A673 (cell line): ENCODE data around the gene PRRC2B.

Experiments
- EZH2 ChIP-seq: fragments of 200-600 bp; sonication (generic); IDR thresholded peaks from 2 replicates; pipeline ENCODE4 v1.6.1; 2017; ENCODE audit warnings: borderline replicate concordance, low read depth, mild to moderate bottlenecking, mixed read lengths, antibody characterized with exemption, low read length; ENCODE audit not compliant: poor library complexity, severe bottlenecking
- TF ChIP-seq, protein P1 (sequence below): fragments of 300-800, 200-600 bp; sonication (generic); conservative IDR thresholded peaks from 2 replicates; pipeline ENCODE4 v1.5.1; 2017; ENCODE audit warnings: low read depth, mild to moderate bottlenecking, antibody characterized with exemption, low read length, moderate library complexity, mixed read lengths

DNA sequence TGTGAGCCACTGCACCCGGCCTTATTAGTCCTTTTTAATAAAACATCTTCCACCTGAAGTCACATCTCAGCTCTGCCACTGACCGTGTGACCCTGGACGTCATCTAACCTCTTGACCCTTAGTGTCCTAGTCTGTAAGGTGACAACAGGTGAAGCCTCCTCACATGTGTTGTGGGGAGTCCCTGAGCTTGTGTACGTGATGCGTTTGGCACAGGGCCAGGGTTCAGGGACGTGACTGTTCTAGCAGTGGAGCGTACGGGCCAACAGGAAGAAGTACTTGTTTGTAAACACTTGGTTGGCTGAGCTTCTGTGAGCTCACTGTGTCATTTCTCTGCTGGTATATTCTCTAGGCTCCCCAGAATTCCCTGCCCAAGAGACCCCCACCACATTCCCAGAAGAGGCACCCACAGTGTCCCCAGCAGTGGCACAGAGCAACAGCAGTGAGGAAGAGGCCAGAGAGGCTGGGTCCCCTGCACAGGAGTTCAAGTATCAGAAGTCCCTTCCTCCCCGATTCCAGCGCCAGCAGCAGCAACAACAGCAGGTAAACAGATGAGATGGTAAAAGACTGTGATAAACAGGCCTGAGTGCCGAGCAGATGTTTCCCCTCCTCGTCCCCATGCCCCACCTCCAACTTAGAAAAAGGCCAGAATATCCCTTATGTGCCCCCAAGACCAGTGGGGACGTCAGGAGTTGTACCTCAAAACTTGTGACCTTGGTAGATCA lies 73.5 kb downstream of the PRRC2B start:
- TF ChIP-seq EZH2, result no peak
- TF ChIP-seq, protein P1, sequence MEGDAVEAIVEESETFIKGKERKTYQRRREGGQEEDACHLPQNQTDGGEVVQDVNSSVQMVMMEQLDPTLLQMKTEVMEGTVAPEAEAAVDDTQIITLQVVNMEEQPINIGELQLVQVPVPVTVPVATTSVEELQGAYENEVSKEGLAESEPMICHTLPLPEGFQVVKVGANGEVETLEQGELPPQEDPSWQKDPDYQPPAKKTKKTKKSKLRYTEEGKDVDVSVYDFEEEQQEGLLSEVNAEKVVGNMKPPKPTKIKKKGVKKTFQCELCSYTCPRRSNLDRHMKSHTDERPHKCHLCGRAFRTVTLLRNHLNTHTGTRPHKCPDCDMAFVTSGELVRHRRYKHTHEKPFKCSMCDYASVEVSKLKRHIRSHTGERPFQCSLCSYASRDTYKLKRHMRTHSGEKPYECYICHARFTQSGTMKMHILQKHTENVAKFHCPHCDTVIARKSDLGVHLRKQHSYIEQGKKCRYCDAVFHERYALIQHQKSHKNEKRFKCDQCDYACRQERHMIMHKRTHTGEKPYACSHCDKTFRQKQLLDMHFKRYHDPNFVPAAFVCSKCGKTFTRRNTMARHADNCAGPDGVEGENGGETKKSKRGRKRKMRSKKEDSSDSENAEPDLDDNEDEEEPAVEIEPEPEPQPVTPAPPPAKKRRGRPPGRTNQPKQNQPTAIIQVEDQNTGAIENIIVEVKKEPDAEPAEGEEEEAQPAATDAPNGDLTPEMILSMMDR, result no peak
